Erythroblast (primary cell): Measurements from ENCODE around the gene APP.

Experiments
- GATA1 ChIP-seq: IDR thresholded peaks from 2 replicates; pipeline ENCODE4 v1.6.1; 2011; ENCODE audit warnings: low read depth, mild to moderate bottlenecking, control low read depth, low read length, moderate library complexity
- POLR2A ChIP-seq: IDR thresholded peaks from 2 replicates; pipeline ENCODE4 v1.6.1; 2011; ENCODE audit warnings: mild to moderate bottlenecking, low read length

DNA sequence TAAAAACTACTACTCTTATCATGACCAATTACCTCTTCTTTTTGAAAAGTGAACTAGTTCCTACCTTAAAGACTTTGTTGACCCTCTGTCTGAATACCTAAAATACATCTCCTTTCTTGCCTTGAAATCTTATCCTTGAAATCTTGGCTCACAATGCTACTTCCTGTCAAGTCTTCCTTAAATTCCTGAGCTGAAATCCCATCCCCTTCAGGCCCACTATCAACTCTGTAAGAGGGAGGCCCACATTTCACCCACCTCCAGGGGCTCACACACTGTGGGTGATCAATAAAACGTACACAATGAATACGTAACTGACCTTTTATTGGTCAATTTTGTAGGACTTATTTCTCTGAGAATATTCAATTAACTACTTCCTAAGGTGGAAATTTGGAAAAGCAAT, 88.0 kb downstream of the APP start:
- TF ChIP-seq POLR2A (no peak), GATA1 (no peak)
